Epithelial cell of proximal tubule (primary cell): ENCODE measurements around the gene EHBP1. TPM values are rescaled to one million over a fixed set of nuclear protein-coding genes. Genes with fewer than 3 reads are reported as not detected.

Experiments
- DNase-seq: peaks from one replicate; pipeline ENCODE4 v3.0.0-alpha.2; 2011; ENCODE audit warnings: low read depth
- H3K4me3 ChIP-seq: 2 replicates; pipeline ENCODE4 v1.5.1; 2011; ENCODE audit warnings: low read depth, mild to moderate bottlenecking, low read length
- total RNA-seq: library from RNA; depleted of rRNA; stranded (reverse); fragments of >200 nt; gene quantifications from 2 replicates; pipeline ENCODE4 v1.2.3, GENCODE V29; 2015
- TF ChIP-seq, protein P1 (sequence below): conservative IDR thresholded peaks from 2 replicates; pipeline ENCODE4 v1.5.1; 2012; ENCODE audit warnings: low read depth, mild to moderate bottlenecking, low read length

The EHBP1 gene
- total RNA-seq, 1 donor from 2014 or later: 18.1 TPM

DNA sequence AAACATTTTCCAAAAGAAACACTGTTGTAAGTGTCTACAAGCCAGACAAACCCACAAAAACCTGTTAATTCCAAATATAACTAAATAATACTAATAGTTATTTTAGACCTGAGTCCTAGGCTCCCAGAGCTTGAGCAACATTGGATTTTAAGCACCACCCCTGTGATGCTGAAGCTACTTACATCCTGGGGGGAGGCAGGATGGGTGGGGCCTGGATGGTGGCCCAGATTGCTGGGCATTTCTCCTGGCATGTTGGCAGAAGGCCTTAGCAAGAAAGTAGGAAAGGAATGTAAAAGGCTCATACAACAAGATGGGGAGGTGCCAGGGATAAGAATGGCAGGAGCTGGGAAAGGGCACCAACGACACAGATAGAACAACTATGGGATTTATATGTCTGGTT, 294.4 kb downstream of the EHBP1 start:
- H3K4me3 ChIP-seq: no peak overlapping the region
- no peak for DNase-seq
- TF ChIP-seq, protein P1, sequence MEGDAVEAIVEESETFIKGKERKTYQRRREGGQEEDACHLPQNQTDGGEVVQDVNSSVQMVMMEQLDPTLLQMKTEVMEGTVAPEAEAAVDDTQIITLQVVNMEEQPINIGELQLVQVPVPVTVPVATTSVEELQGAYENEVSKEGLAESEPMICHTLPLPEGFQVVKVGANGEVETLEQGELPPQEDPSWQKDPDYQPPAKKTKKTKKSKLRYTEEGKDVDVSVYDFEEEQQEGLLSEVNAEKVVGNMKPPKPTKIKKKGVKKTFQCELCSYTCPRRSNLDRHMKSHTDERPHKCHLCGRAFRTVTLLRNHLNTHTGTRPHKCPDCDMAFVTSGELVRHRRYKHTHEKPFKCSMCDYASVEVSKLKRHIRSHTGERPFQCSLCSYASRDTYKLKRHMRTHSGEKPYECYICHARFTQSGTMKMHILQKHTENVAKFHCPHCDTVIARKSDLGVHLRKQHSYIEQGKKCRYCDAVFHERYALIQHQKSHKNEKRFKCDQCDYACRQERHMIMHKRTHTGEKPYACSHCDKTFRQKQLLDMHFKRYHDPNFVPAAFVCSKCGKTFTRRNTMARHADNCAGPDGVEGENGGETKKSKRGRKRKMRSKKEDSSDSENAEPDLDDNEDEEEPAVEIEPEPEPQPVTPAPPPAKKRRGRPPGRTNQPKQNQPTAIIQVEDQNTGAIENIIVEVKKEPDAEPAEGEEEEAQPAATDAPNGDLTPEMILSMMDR: no peak

DNA sequence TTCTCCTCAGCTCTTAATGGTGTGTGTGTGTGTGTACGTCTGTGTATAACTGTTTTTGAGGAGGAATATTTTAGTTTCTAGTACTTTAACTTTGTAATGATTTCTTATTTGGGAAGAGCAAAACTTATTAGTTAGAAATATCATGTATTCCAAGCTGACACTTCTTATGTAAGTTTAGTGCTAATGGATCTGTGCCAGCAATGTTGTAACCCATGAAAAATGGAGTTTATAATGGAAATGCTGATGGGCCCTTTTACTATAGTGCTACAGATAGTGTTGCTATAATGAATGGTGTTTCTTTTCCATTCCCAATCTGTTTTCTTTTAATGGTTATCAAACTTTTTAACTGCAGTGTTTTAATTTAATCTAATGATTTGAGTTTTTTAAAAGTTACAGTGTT, 295.3 kb downstream of the EHBP1 start:
- no peak for DNase-seq
- TF ChIP-seq, protein P1: no peak
- H3K4me3 ChIP-seq: no peak overlapping the region

DNA sequence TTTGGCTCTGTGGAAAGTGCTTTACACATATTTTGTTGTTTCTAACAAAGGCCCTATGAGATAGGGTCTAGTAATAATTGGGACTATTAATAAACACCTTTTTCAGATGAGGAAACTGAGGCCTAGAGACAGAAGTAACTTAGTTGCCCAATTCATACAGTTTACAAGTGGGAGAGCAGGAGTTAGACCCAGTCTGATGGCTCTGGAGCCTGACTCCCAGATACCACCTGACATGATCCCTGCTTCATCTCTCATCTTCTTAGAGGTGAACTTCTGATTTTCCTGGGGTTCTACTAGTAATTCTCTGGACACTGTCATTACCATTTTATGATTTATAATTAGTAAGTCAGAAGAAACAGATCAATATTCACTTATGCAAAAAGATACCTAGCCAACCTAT, 296.1 kb downstream of the EHBP1 start:
- H3K4me3 ChIP-seq: no peak overlapping the region
- DNase-seq: no peak
- TF ChIP-seq, protein P1: no peak

DNA sequence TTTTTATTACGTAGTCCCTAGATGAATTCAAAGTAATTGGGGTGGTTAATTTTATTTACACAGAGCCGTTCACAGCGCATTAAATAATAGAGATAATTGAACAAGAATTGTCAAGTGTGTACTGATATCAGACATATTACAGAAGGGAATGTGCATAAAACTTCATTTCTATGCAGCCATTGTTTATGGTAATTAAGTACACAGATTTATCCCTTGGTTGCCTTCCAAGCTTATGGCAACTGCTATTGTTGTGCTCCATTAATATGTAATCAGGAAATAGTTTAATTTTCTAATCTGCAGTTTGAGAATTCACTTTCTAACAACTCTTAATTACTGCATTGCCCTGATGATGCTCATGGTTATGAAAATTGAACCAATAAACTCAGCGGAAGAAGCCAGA, 297.8 kb downstream of the EHBP1 start:
- TF ChIP-seq, protein P1: no peak

DNA sequence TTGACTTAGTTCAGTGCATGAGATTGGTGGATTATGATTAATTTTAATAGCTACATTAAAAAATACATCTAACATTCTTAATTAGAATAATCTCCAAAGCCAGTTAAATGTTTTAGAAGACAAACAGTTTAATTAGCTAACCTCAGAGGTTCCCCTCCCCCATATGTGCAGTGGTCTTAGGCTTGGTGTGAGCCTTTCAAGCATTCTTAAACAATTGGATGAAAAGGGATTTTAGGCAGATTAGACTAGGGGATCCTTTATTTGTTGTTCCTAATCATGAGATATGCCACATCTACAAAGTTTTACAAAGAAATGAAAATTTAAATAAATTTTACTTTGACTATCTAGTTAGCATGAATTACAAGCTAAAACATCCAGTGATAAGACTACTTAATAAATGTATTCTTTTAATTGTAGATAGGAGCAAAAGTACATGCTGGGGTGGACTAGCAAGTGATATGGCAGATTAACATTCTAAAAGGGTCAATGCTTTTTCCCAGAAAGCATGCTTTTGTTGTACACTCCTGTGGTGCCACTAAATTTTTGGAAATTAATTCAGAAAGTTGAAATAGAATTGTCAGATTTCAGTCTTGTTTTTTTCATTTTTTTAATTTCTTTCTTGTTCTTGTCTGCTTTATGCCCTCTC, 302.4 kb downstream of the EHBP1 start:
- H3K4me3 ChIP-seq: no peak overlapping the region
- no peak for DNase-seq
- TF ChIP-seq, protein P1: no peak

More for the DNA sequence above, 297.8 kb downstream of the EHBP1 start:
- no peak overlapping the region for H3K4me3 ChIP-seq
- DNase-seq: no peak

DNA sequence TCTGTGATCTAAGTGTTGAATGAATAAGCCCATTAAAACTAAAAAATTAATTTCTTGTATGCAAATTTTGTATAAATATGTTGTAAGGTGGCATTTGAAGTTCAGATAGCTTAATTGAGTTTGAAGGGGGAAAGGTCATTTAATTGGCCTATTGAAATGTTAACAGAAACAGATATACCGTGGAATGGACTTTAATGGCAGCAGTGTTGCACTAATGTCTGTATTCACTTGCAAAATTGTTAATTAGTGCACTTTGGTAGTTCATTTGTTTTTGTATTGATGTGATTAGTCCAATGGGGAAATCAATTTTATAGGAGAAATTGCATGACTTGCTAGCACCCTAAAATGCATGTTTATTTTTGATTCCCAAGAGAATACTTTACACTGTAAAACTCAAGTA, 303.3 kb downstream of the EHBP1 start:
- no peak overlapping the region for H3K4me3 ChIP-seq
- TF ChIP-seq, protein P1: no peak
- no peak for DNase-seq

DNA sequence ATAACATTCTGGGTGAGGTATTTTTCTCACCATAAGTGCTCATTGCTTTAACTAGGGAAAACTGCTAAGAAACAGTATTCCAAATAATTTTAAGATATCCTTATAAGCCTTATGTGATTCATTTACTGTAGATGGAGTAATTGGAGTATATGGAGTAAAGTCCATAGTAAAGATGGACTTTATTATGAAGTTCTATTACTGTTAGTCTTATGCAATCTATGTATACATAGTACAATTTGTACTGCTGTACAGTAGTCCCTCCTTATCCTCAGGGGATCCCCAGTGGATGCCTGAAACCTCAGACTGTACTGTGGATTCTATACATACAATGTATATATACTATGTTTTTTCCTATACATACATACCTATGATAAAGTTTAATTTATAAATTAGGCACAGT, 304.0 kb downstream of the EHBP1 start:
- TF ChIP-seq, protein P1: no peak
- H3K4me3 ChIP-seq: no peak overlapping the region
- no peak for DNase-seq
